Naive thymus-derived CD4-positive, alpha-beta T cell (primary cell): ENCODE data around the gene RNF4. TPM values are rescaled to one million over a fixed set of nuclear protein-coding genes. Genes with fewer than 3 reads are reported as not detected.

Experiments
- ATAC-seq: fragments of 150-1000 bp; cut with Tn5 transposase; 2 replicates; pipeline ENCODE4 v1.10.0; 2021; ENCODE audit warnings: mild to moderate bottlenecking, moderate library complexity
- CTCF ChIA-PET: fragments of 350-600 bp; sonication (Branson Sonifier 250); formaldehyde crosslinking; loops from one replicate; lab custom pipeline; 2021; ENCODE audit warnings: antibody characterized with exemption; lab: Charles Lee
- POLR2A ChIA-PET: fragments of 350-600 bp; sonication (Branson Sonifier 250); formaldehyde crosslinking; loops from one replicate; lab custom pipeline; 2021; ENCODE audit warnings: antibody characterized with exemption, inconsistent platforms; lab: Charles Lee
- DNase-seq, 9 donors: peaks; one replicate each; pipeline versions ENCODE4 v3.0.0 to v3.0.0-alpha.2; 2020 to 2022; ENCODE audit warnings: mixed read lengths in 1 of 9
- H3K27ac ChIP-seq: one replicate; pipeline ENCODE4 v1.7.0; 2013; ENCODE audit warnings: mild to moderate bottlenecking, low read depth, low read length, moderate library complexity
- H3K27me3 ChIP-seq, 2 donors: one replicate each; pipeline ENCODE4 v1.7.0; 2013; ENCODE audit warnings: low read length in 2 of 2, mild to moderate bottlenecking in 2 of 2, moderate library complexity in 2 of 2; ENCODE audit not compliant: control insufficient read depth in 2 of 2, insufficient read depth in 2 of 2
- H3K36me3 ChIP-seq, 3 experiments: 1 replicate in 2 of 3; 2 replicates in 1 of 3; pipeline ENCODE4 v1.7.0; 2013; ENCODE audit warnings: low read length in 3 of 3, mild to moderate bottlenecking in 3 of 3, moderate library complexity in 1 of 3; ENCODE audit not compliant: insufficient read depth in 3 of 3, control insufficient read depth in 2 of 3
- H3K4me1 ChIP-seq, 2 donors: one replicate each; pipeline ENCODE4 v1.7.0; 2013; ENCODE audit warnings: low read length in 2 of 2, mild to moderate bottlenecking in 2 of 2, moderate library complexity in 1 of 2; ENCODE audit not compliant: control insufficient read depth in 2 of 2, insufficient read depth in 2 of 2
- H3K4me3 ChIP-seq: 2 replicates; pipeline ENCODE4 v1.7.0; 2013; ENCODE audit warnings: mild to moderate bottlenecking, low read length
- H3K9me3 ChIP-seq, 3 experiments: 1 replicate in 2 of 3; 2 replicates in 1 of 3; pipeline ENCODE4 v1.7.0; 2013; ENCODE audit warnings: low read length in 3 of 3; ENCODE audit not compliant: control insufficient read depth in 2 of 3
- H3K27ac Mint-ChIP-seq, 9 donors: one replicate each; pipeline ENCODE4 v1.8.0; 2020 to 2022; ENCODE audit warnings: mixed read lengths in 9 of 9, mild to moderate bottlenecking in 8 of 9, moderate library complexity in 5 of 9, inconsistent platforms in 2 of 9
- H3K27me3 Mint-ChIP-seq, 5 donors: one replicate each; pipeline ENCODE4 v1.8.0; 2021 to 2022; ENCODE audit warnings: mixed read lengths in 5 of 5, mild to moderate bottlenecking in 1 of 5
- H3K36me3 Mint-ChIP-seq, 5 donors: one replicate each; pipeline ENCODE4 v1.8.0; 2020 to 2022; ENCODE audit warnings: mixed read lengths in 5 of 5, mild to moderate bottlenecking in 3 of 5, inconsistent platforms in 1 of 5
- H3K4me1 Mint-ChIP-seq, 7 donors: one replicate each; pipeline ENCODE4 v1.8.0; 2020 to 2022; ENCODE audit warnings: mixed read lengths in 7 of 7, mild to moderate bottlenecking in 3 of 7, inconsistent platforms in 1 of 7
- H3K4me3 Mint-ChIP-seq, 10 donors: one replicate each; pipeline ENCODE4 v1.8.0; 2020 to 2022; ENCODE audit warnings: mild to moderate bottlenecking in 10 of 10, mixed read lengths in 10 of 10, moderate library complexity in 6 of 10, inconsistent platforms in 2 of 10
- H3K9me3 Mint-ChIP-seq, 11 donors: one replicate each; pipeline ENCODE4 v1.8.0; 2020 to 2022; ENCODE audit warnings: mixed read lengths in 11 of 11, mild to moderate bottlenecking in 4 of 11, inconsistent platforms in 1 of 11, moderate library complexity in 1 of 11
- intact Hi-C, 2 donors: fragments of 100-400 bp; cut with micrococcal nuclease; formaldehyde crosslinking; loops; one replicate each; pipeline ENCODE4 v1.15.1; 2023
- polyA plus RNA-seq, 2 donors: library from polyadenylated mRNA; unstranded; fragments of 300-500 nt; fragmentation: Illumina TruSeq; gene quantifications; one replicate each; pipeline ENCODE4 v1.2.3, GENCODE V29; 2021
- total RNA-seq, 6 experiments: library from RNA in 5 of 6; stranded (reverse) in 5 of 6; gene quantifications; 1 replicate in 5 of 6; 2 replicates in 1 of 6; pipeline ENCODE4 v1.2.3 and lab custom pipeline; 2021 to 2026

RNF4 gene
- total and polyA plus RNA-seq, 7 experiments from 2014 or later, result 69.4 to 101 (median 91.8) TPM

GRCh38 chr4:2432004-2432403 lies 36.9 kb upstream of the RNF4 start:
- Histone ChIP-seq H3K4me3 (no peak overlapping the region), H3K4me1 (no peaks in the 10 kb centered on the region), H3K9me3 (no peaks in the 10 kb centered on the region), H3K36me3 (no peaks in the 10 kb centered on the region), H3K27me3 (no peaks in the 10 kb centered on the region), H3K27ac (no peak overlapping the region)
- Mint-ChIP-seq H3K4me3 (no peak overlapping the region), H3K9me3 (no peaks in the 10 kb centered on the region), H3K36me3 (no peaks in the 10 kb centered on the region), H3K27ac (no peak overlapping the region), H3K27me3 (peaks cover 0 to 5% (median 0%) of the 10 kb centered on the region in 5 donors), H3K4me1 (peaks cover 0 to 1% (median 0%) of the 10 kb centered on the region in 7 donors)
- POLR2A ChIA-PET, result no interaction called here
- ATAC-seq, result no peak
- CTCF ChIA-PET, result interaction anchor here (1.2 kb wide), 1 partner anchor 212 kb away, joined by 6 read pairs; no protein-coding TSS in a partner anchor
- intact Hi-C loops, result no loop called here
- DNase-seq, result no peak

- ChIA-PET POLR2A (no interaction called here), CTCF (no interaction called here)
- Mint-ChIP-seq H3K36me3 (no peaks in the 10 kb centered on the region), H3K27ac (no peak overlapping the region), H3K9me3 (no peaks in the 10 kb centered on the region), H3K4me3 (no peak overlapping the region), H3K27me3 (peaks cover 0 to 5% (median 0%) of the 10 kb centered on the region in 5 donors), H3K4me1 (peaks cover 0 to 1% (median 0%) of the 10 kb centered on the region in 7 donors)
- peak; percentile 57 for ATAC-seq
- DNase-seq, result no peak
- Histone ChIP-seq H3K27me3 (no peaks in the 10 kb centered on the region), H3K4me3 (no peak overlapping the region), H3K36me3 (no peaks in the 10 kb centered on the region), H3K9me3 (no peaks in the 10 kb centered on the region), H3K27ac (no peak overlapping the region), H3K4me1 (no peaks in the 10 kb centered on the region)
- intact Hi-C loops, result no loop called here
Observed at GRCh38 chr4:2432991-2433530, 35.8 kb upstream of the RNF4 start.

- no peak overlapping the region for H3K4me3 Mint-ChIP-seq
- ATAC-seq (no peak), DNase-seq (no peak)
- H3K4me3 ChIP-seq, result no peak overlapping the region
- peaks cover 0 to 5% (median 0%) of the 10 kb centered on the region in 5 donors for H3K27me3 Mint-ChIP-seq
- no peaks in the 10 kb centered on the region for H3K36me3 ChIP-seq
- no peaks in the 10 kb centered on the region for H3K9me3 Mint-ChIP-seq
- intact Hi-C loops, result no loop called here
- no peak overlapping the region for H3K27ac ChIP-seq
- H3K4me1 ChIP-seq, result no peaks in the 10 kb centered on the region
- H3K27ac Mint-ChIP-seq, result no peak overlapping the region
- ChIA-PET POLR2A (no interaction called here), CTCF (interaction anchor here (0.8 kb wide), 1 partner anchor 217 kb away, joined by 3 read pairs; no protein-coding TSS in a partner anchor)
- H3K27me3 ChIP-seq, result no peaks in the 10 kb centered on the region
- H3K9me3 ChIP-seq, result no peaks in the 10 kb centered on the region
- H3K4me1 Mint-ChIP-seq, result no peaks in the 10 kb centered on the region
- H3K36me3 Mint-ChIP-seq, result no peaks in the 10 kb centered on the region
Observed at GRCh38 chr4:2433609-2434350, 35.1 kb upstream of the RNF4 start.

- H3K4me1 ChIP-seq, result no peaks in the 10 kb centered on the region
- POLR2A ChIA-PET, result no interaction called here
- intact Hi-C loops, result no loop called here
- DNase-seq (no peak), ATAC-seq (no peak)
- no peak overlapping the region for H3K27ac ChIP-seq
- no peaks in the 10 kb centered on the region for H3K36me3 ChIP-seq
- H3K9me3 Mint-ChIP-seq, result no peaks in the 10 kb centered on the region
- no peaks in the 10 kb centered on the region for H3K9me3 ChIP-seq
- CTCF ChIA-PET, result interaction anchor here (0.6 to 0.8 kb wide), 2 partner anchors 169 to 218 kb away, joined by 3 read pairs; no protein-coding TSS in a partner anchor
- peaks cover 0 to 5% (median 0%) of the 10 kb centered on the region in 5 donors for H3K27me3 Mint-ChIP-seq
- H3K36me3 Mint-ChIP-seq, result no peaks in the 10 kb centered on the region
- H3K4me3 ChIP-seq, result no peak overlapping the region
- no peak overlapping the region for H3K4me3 Mint-ChIP-seq
- H3K27ac Mint-ChIP-seq, result no peak overlapping the region
- no peaks in the 10 kb centered on the region for H3K27me3 ChIP-seq
- no peaks in the 10 kb centered on the region for H3K4me1 Mint-ChIP-seq
Observed at GRCh38 chr4:2434420-2434819, 34.5 kb upstream of the RNF4 start.

- Histone ChIP-seq H3K9me3 (no peaks in the 10 kb centered on the region), H3K27ac (no peak overlapping the region), H3K4me3 (no peak overlapping the region), H3K4me1 (peaks cover 0 to under 1% of the 10 kb centered on the region in 2 donors), H3K27me3 (no peaks in the 10 kb centered on the region), H3K36me3 (no peaks in the 10 kb centered on the region)
- CTCF ChIA-PET, result interaction anchor here (0.6 to 1.3 kb wide), 2 partner anchors 26 to 219 kb away, joined by 3 read pairs; no protein-coding TSS in a partner anchor
- Mint-ChIP-seq H3K4me3 (no peak overlapping the region), H3K27me3 (peaks cover 0 to 5% (median 0%) of the 10 kb centered on the region in 5 donors), H3K9me3 (no peaks in the 10 kb centered on the region), H3K36me3 (no peaks in the 10 kb centered on the region), H3K27ac (no peak overlapping the region), H3K4me1 (peaks cover 0 to under 1% (median 0%) of the 10 kb centered on the region in 7 donors)
- POLR2A ChIA-PET, result no interaction called here
- no peak for DNase-seq
- ATAC-seq, result no peak
- intact Hi-C loops, result no loop called here
Observed at GRCh38 chr4:2436301-2436700, 32.6 kb upstream of the RNF4 start.

- no peak overlapping the region for H3K27ac ChIP-seq
- H3K9me3 Mint-ChIP-seq, result no peaks in the 10 kb centered on the region
- peaks cover 0 to 5% (median 0%) of the 10 kb centered on the region in 5 donors for H3K27me3 Mint-ChIP-seq
- no peak overlapping the region for H3K4me3 ChIP-seq
- ATAC-seq (no peak), DNase-seq (no peak)
- H3K4me3 Mint-ChIP-seq, result no peak overlapping the region
- CTCF ChIA-PET, result interaction anchor here (0.6 to 1.3 kb wide), 2 partner anchors 26 to 220 kb away, joined by 3 read pairs; no protein-coding TSS in a partner anchor
- H3K27ac Mint-ChIP-seq, result no peak overlapping the region
- POLR2A ChIA-PET, result no interaction called here
- intact Hi-C loops, result no loop called here
- no peaks in the 10 kb centered on the region for H3K36me3 ChIP-seq
- H3K4me1 Mint-ChIP-seq, result peaks cover 0 to 5% (median 3%) of the 10 kb centered on the region in 7 donors
- H3K9me3 ChIP-seq, result no peaks in the 10 kb centered on the region
- no peaks in the 10 kb centered on the region for H3K36me3 Mint-ChIP-seq
- no peaks in the 10 kb centered on the region for H3K27me3 ChIP-seq
- peaks cover 0 to 4% of the 10 kb centered on the region in 2 donors for H3K4me1 ChIP-seq
Observed at GRCh38 chr4:2436761-2437474, 32.0 kb upstream of the RNF4 start.
